ENCODE data around the gene EBI3.

Gene EBI3

DNA sequence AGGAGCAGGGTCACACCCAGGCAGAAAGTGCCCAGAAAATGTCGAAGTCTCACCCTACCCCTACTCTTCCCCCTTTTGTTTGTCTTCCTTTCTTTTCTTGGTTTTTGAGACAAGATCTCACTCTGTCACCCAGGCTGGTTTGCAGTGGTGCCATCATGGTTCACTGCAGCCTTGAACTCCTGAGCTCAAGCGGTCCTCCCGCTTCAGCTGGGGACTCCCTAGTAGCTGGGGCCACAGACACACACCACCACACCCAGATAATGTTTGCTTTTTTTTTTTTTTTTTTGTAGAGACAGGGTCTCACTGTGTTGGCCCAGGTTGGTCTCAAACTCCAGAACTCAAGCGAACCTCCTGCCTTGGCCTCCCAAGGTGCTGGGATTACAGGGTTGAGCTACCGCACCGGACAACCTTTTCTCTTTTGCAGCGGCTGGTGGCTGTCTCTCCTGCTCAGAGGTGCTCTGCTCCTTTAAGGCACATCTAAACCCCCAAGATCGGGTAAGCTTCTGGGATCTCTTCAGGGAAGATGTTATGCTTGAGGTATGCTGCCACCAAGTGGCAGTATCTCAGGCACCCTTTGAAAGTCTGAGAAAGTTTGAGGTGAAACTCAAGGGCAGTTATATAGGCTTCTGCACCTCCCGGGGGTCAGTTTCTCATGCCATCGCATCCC lies 22.4 kb upstream of the EBI3 start:
- DNase-seq: no peak
- H3K27ac ChIP-seq: no peak overlapping the region
- H3K9me3 ChIP-seq: no peaks in the 10 kb centered on the region
- H3K27me3 ChIP-seq: peaks cover 0 to 41% of the 10 kb centered on the region in 2 donors
- intact Hi-C loops (cut with DNase I; ENCODE audit: low total_unique reads): no loop called here
- no peaks in the 10 kb centered on the region for H3K36me3 ChIP-seq
- H3K4me3 ChIP-seq: no peak overlapping the region
- H3K4me1 ChIP-seq: peaks cover 0 to 6% (median 2%) of the 10 kb centered on the region in 4 donors
- TF ChIP-seq, protein P1, sequence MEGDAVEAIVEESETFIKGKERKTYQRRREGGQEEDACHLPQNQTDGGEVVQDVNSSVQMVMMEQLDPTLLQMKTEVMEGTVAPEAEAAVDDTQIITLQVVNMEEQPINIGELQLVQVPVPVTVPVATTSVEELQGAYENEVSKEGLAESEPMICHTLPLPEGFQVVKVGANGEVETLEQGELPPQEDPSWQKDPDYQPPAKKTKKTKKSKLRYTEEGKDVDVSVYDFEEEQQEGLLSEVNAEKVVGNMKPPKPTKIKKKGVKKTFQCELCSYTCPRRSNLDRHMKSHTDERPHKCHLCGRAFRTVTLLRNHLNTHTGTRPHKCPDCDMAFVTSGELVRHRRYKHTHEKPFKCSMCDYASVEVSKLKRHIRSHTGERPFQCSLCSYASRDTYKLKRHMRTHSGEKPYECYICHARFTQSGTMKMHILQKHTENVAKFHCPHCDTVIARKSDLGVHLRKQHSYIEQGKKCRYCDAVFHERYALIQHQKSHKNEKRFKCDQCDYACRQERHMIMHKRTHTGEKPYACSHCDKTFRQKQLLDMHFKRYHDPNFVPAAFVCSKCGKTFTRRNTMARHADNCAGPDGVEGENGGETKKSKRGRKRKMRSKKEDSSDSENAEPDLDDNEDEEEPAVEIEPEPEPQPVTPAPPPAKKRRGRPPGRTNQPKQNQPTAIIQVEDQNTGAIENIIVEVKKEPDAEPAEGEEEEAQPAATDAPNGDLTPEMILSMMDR (IDR thresholded peaks at IDR 0.05): no peak

DNA sequence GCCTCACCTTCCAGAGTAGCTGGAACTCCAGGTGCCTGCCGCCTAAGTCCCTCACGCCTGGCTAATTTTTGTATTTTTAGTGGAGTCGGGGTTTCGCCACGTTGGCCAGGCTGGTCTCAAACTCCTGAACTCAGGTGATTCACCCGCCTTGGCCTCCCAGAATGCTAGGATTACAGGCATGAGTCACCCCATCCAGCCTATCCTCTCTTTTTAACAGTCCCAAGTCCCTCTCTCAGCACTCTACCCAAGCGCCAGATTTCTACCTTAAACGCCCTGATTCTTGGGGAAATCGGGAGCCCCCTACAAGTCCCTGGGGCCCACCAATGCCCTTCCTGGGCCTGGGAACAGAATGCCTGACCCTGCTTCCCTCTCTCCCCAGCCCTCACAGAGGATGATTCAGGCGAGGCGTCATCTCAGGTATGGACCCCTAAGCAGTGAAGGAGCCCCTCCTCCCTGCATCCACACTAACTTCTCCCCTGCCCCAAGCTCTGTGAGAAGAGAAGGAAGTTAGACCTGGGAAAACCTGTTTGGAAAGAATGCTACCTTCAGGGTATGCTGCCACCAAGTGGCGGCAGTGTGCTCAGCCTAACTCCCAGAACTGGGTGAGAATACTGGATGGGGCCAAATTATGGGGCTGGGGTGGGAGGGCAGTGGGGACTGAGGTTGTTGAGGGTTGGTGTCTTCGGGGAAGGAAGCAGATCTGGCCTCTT lies 20.8 kb upstream of the EBI3 start:
- no peaks in the 10 kb centered on the region for H3K36me3 ChIP-seq
- H3K4me1 ChIP-seq: peaks cover 0 to 6% (median 2%) of the 10 kb centered on the region in 4 donors
- TF ChIP-seq, protein P1 (IDR thresholded peaks at IDR 0.05): no peak
- no peak for DNase-seq
- intact Hi-C loops (cut with DNase I; ENCODE audit: low total_unique reads): no loop called here
- H3K4me3 ChIP-seq: no peak overlapping the region
- no peaks in the 10 kb centered on the region for H3K9me3 ChIP-seq
- no peak overlapping the region for H3K27ac ChIP-seq
- peaks cover 0 to 48% of the 10 kb centered on the region in 2 donors for H3K27me3 ChIP-seq

DNA sequence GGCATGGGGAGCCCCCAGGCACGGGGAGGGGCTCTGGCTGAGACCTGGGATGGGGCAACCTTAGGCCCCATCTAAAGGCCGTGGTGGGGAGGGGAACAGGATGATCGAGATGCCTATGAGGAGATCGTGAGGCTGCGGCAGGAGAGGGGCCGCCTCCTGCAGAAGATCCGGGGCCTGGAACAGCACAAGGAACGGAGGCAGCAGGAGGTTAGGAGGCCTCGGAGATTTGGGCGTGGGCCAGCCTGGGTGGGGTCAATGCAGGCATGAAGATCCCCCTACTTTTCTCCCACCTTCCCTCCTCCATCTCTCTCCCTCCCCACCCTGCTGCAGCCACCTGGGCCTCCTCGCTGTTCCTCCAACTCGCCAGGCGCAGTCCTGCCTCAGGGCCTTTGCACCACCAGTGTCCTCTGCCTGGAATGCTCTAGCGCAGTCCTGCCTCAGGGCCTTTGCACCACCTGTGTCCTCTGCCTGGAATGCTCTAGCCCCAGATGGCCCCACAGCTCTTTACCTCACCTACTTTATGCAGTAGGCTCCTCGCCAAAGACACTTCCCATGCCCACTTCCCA lies 19.1 kb upstream of the EBI3 start:
- no peaks in the 10 kb centered on the region for H3K4me1 ChIP-seq
- H3K36me3 ChIP-seq: no peaks in the 10 kb centered on the region
- TF ChIP-seq, protein P1 (IDR thresholded peaks at IDR 0.05): no peak
- H3K4me3 ChIP-seq: no peak overlapping the region
- intact Hi-C loops (cut with DNase I; ENCODE audit: low total_unique reads): no loop called here
- no peaks in the 10 kb centered on the region for H3K9me3 ChIP-seq
- peaks cover 0 to 48% of the 10 kb centered on the region in 2 donors for H3K27me3 ChIP-seq
- DNase-seq: no peak
- no peak overlapping the region for H3K27ac ChIP-seq

DNA sequence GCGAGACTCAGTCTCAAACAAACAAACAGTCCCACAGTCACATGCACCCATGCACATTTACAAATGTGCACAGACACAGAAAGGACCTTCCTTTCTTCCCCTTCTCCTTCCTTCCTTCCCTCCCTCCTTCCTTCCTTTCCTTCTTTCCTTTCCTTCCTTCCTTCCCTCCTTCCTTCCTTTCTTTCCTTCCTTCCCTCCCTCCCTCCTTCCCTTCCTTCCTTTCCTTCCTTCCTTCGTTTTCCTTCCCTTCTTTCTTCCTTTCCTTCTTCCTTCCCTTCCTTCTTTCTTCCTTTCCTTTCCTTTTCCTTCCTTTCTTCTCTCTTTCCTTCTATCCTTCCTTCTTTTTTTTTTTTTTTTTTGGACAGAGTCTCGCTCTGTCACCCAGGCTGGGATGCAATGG lies 16.2 kb upstream of the EBI3 start:
- DNase-seq: no peak
- H3K36me3 ChIP-seq: no peaks in the 10 kb centered on the region
- H3K9me3 ChIP-seq: no peaks in the 10 kb centered on the region
- intact Hi-C loops (cut with DNase I; ENCODE audit: low total_unique reads): no loop called here
- no peak overlapping the region for H3K4me3 ChIP-seq
- H3K27ac ChIP-seq: no peak overlapping the region
- H3K27me3 ChIP-seq: peaks cover 0 to 33% of the 10 kb centered on the region in 2 donors
- H3K4me1 ChIP-seq: no peaks in the 10 kb centered on the region
- TF ChIP-seq, protein P1 (IDR thresholded peaks at IDR 0.05): no peak

DNA sequence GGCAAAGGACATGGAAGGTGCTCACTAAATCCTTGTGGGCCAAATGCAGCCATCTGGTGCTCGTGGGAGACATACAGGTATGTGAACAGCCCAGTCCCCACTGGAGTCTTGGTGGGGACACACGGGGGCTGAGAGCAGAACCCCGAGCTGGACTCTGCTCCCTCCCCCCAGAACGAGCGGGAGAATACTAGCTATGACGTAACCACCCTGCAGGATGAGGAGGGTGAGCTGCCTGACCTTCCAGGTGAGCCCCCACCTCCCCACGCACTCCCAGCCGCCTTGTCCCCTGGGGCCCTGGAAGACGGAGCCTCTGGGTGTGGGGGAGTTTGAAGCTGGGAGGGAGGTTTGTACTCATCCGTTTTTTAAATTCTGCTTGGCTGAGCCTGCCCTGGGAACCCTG lies 13.5 kb upstream of the EBI3 start:
- Histone ChIP-seq H3K4me3 (no peak overlapping the region), H3K27me3 (peaks cover 0 to 14% of the 10 kb centered on the region in 2 donors), H3K27ac (no peak overlapping the region), H3K36me3 (no peaks in the 10 kb centered on the region), H3K9me3 (no peaks in the 10 kb centered on the region), H3K4me1 (no peaks in the 10 kb centered on the region)
- intact Hi-C loops (cut with DNase I; ENCODE audit: low total_unique reads): no loop called here
- DNase-seq: no peak
- TF ChIP-seq, protein P1 (IDR thresholded peaks at IDR 0.05): no peak
